NCI-H2107 treated with DMSO at 0.1 percent for 48 hours (cell line): ENCODE data around the gene SMIM35.
"Not testable (repeated sequence)": the region's sequence is repeated elsewhere in the genome, so short reads cannot be mapped to it uniquely, and the experiment has no call there.

Experiments
- DNase-seq: peaks from one replicate; lab custom pipeline; 2025; ENCODE audit not compliant: unreplicated experiment; lab: John Stamatoyannopoulos, UW

SMIM35 gene

DNA sequence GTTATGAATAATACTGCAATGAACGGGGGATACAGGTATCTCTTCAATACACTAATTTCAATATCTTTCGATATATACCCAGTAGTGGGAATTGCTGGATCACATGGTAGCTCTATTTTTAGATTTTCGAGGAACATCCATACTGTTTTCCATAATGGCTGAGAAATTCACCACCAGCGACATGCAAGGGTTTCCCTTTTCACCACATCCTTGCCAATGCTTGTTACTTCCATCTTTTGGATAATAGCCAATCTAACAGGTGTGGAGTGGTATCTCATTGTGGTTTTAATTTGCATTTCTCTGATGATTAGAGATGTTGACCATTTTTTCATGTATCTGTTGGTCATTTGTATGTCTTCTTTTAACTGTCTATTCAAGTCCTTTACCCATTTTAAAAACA is 94.6 kb downstream of the SMIM35 start:
- no peak for DNase-seq

DNA sequence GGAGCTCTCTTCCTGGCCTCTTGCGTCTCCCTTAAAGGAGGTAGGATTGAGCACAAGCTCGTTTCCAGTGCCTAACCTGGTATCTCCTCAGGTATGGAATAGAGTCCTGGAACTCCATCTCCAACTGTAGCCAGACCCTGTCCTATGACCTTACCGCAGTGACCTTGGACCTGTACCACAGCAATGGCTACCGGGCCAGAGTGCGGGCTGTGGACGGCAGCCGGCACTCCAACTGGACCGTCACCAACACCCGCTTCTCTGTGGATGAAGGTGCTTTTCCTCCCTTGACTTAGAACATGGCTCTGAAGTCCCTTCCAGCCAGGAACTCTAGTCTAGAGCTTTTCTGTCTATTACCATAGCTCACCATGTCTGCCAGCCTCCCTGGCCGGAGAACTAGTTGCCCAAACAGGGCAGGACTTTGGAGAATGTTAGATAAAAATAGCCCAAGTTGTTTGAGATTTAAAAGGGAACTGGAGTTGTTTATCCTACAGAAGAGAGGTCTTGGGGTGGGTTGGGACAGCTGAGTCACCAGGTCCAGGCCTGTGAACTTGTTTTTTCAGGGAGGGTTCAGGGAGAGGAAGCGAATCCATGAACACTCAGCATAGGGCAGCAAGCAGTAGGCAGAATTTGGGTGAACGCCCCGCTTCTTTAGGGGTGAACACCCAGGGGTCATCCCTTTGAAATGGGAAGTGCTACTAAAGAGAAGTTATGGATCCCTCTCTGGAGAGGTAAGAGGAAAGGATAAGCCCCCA is 97.2 kb downstream of the SMIM35 start:
- DNase-seq = no peak

- DNase-seq = no peak
Measured at GRCh38 chr11:117986981-117987574, 99.7 kb downstream of the SMIM35 start.

DNA sequence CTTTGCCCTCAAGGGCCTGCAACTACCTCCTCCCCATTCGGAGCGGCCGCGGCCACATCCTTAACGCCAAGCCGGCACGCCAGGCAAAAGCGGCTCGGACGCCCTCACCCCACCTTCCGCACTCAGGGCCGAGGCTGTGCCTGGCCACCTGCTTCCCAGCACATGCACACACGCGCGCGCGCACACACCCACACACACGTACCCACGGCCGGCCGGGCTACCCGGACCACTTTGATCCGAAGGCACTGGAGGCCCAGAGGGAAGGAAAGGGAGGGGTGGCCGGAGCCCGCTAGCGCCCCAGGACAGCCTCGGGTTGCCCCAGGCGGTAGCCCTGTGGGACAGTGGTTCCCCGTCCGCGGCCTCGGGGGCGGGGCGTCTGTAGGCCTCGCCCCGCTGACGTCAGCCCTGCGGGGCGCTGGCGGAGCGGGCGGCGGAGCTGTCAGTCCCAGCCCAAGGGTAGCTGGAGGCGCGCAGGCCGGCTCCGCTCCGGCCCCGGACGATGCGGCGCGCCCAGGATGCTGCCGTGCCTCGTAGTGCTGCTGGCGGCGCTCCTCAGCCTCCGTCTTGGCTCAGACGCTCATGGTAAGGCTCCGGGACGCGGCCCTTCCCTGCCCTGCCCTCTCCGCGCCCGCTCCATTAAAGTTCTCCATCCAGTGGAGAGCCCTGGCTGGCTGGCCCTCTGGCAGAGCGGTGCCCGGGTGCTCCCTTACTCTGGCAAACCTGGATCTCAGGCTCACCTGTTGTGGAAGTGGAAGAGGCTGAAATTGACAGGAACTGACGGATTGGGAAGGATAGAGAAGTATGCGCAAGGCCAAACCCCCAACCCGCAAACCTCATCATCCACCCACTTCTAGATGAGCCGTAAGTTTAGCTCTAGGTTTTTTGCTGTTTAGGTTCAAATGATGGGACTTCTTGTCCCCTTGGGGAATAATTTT is 100.5 kb downstream of the SMIM35 start, which contains the start of gene IL10RA:
Gene IL10RA (plus strand): TSS at position 442 of the 935 bp plus-strand sequence. CDS start 74 bp downstream, at position 516.
- no peak for DNase-seq

- no peak for DNase-seq
Measured at GRCh38 chr11:117984476-117984875, 102.3 kb downstream of the SMIM35 start.

- DNase-seq = no peak
Measured at GRCh38 chr11:117983163-117983475, 103.6 kb downstream of the SMIM35 start.

DNA sequence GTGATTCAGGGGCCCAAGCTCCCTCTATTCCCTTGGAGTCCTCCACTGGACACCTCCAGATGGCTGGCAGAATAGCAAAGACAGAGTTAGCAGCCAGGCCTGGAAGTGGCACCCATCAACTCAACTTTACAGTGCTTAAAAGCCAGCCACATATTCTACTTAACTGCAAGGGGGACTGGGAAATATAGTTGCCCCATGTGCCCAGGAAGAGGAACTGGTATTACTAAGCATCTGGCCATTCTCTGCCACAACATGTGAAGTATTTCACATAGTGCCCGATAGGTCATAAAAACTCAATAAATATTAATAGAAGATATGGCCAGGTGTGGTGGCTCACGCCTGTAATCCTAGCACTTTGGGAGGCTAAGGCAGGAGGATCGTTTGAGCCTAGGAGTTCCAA is 106.0 kb downstream of the SMIM35 start:
- no peak for DNase-seq

DNA sequence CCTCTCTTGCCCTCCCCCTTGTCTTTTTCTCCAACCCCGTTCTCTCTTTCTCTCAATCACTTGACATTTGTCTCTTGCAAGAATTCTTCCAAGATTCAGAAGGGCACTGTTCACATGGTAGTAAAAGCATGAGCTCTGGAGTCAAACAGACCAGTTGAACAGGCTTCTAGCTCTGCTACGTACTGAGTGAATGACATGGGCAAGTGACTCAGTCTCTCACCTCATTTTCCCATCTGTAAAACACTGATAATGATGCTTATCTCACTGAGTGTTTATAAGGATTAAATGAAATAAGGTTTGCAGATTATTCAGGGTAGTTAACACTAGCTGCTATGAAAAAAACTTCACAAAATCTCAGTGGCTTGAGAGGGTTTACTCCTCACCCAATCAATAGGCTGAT is 106.5 kb downstream of the SMIM35 start:
- no peak for DNase-seq

DNA sequence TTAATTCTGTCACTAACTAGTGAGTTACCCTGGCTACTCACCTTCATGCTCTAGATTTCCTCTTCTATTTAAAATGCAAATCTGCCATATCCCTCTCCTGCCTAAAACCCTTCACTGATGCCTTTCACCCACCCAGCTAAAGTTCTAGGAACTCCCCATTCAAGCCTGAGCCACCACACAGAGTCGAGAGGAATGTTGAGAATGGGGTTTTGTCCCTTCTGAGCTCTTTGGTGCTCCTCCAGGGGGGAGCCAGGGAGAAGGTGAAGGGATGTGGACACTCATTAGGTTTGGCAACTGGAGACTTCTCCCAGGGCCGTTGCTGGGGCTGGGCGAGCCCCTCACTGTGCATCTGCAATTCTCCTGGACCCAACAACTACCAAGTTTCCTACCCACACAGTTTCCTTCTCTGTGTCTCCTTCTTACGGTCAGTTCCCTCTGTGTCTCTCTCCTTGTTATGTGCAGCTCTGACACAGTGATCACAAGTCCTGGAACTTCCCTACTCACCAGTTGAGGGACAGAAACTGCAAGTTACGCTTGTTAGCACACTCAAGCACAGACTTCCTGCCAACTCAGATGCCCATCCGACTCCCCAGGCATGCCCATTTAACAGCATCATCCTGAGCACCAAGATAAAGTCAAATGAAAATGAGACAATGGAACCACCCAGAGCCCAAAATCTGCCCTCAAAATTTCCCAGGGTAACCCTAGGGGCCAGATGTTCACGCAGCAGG is 107.1 kb downstream of the SMIM35 start:
- no peak for DNase-seq

GRCh38 chr11:117978991-117979390 is 107.8 kb downstream of the SMIM35 start:
- DNase-seq = no peak

DNA sequence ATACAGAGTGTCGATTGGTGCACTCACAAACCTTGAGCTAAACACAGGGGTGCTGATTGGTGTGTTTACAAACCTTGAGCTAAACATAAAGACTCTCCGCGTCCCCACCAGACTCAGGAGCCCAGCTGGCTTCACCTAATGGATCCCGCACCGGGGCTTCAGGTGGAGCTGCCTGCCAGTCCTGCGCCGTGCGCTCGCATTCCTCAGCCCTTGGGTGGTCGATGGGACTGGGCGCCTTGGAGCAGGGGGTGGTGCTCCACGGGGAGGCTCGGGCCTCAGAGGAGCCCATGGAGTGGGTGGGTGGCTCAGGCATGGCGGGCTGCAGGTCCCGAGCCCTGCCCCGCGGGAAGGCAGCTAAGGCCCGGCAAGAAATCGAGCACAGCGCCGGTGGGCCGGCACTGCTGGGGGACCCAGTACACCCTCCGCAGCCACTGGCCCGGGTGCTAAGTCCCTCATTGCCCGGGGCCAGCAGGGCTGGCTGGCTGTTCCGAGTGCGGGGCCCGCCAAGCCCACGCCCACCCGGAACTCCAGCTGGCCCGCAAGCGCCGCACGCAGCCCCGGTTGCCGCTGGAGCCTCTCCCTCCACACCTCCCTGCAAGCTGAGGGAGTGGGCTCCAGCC is 108.4 kb downstream of the SMIM35 start:
- not testable (repeated sequence) for DNase-seq

DNA sequence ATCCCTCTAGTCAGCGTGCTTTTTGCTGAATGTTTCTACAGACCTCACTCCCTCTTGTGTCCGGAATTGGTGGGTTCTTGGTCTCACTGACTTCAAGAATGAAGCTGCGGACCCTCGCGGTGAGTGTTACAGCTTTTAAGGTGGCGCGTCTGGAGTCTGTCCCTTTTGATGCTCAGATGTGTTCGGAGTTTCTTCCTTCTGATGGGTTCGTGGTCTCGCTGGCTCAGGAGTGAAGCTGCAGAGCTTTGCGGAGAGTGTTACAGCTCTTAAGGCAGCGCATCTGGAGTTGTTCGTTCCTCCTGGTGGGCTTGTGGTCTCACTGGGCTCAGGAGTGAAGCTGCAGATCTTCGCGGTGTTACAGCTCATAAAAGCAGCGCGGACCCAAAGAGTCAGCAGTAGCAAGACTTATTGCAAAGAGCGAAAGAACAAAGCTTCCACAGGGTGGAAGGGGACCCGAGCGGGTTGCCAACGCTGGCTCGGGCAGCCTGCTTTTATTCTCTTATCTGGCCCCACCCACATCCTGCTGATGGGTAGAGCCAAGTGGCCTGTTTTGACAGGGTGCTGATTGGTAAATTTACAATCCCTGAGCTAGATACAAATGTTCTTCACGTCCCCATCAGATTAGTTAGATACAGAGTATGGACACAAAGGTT is 109.0 kb downstream of the SMIM35 start:
- DNase-seq = not testable (repeated sequence)

- DNase-seq = no peak
Measured at GRCh38 chr11:117977029-117977428, 109.7 kb downstream of the SMIM35 start.

- no peak for DNase-seq
Measured at GRCh38 chr11:117976445-117976844, 110.3 kb downstream of the SMIM35 start.

DNA sequence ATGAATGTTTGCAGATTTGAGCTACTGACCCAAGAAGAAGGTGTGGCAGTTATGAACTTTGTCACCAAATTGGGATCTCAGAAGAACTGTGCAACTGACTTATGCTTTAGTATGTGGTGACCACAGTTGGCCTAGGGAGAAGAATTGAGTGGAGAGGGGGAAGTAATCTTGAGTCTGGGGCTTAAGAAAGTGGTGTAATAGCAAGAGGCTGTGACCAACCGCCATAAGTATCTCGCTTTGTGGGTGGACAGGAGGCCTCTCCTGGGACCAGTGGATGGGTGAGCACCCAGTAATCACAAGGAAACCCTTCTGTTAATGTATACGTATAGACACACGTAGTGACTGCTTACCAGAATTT is 113.3 kb downstream of the SMIM35 start:
- no peak for DNase-seq

DNA sequence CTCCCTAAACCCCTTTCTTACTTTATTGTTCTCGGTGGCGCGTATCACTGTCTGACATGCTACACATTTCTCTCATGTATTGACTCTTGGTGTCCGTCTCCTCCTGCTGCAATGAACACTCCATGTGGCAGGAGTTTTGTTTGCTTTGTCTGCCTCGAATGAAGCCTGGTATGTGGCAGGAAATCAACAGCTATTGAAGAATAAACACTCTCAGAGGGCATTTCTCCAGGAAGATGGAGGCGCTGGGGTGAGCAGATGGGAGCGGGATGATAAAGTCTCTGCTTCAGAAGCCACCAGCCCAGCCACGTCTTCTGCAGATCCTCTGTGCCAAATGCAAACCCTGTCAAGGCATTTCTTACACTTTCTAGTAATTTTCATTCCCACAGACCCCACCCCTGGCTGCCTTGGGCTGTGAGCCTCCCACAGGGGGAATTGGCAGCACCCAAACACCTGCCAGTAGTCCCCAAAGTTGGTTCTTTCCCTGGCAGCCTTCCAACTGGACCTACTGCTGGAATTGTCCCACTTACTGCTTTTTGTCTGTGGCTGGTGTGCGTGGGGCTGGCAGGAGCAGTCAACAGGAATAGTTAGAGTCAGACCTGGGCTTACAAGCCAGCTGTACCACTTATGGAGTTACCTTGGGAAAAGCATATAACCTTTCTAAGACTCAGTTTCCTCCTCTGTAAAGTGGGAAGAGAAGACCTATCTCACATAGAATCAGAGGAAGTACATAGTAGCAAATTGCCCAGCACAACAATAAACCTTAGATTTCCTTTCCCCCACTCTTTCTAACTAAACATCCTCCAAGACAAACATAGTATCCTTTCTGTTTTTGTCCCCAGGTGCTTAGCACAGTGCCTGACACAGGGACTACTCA is 113.9 kb downstream of the SMIM35 start:
- DNase-seq = peak; percentile 26

DNA sequence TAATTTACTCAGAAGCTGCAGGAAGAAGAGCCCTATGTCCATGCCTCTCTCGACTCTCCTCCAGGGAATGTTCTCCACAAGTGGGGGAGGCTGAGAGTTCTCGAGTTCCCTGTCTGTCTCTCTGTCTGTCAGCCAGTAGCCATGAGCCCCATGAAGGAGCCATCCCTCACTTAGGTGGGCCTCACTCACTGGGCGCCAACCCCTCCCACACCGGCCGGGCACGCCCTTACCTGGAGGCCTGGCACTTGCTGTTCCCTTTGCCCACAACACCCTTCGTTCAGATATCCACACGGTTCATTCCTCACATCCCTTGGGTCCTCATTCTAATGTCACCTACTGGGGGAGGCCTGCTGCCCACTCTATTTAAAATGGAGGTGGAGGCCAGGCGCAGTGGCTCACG is 114.7 kb downstream of the SMIM35 start:
- DNase-seq = no peak

- no peak for DNase-seq
Measured at GRCh38 chr11:117970400-117971024, 116.3 kb downstream of the SMIM35 start.
